ENCODE data around the gene BPIFB3. TPM values are rescaled to one million over a fixed set of nuclear protein-coding genes. Genes with fewer than 3 reads are reported as not detected.

BPIFB3 gene
- total RNA-seq, 2 experiments from 2014 or later = not detected

GRCh38 chr20:33062105-33062824, 8.6 kb downstream of the BPIFB3 start:
- no peak overlapping the region for H3K27ac Mint-ChIP-seq
- H3K9me3 Mint-ChIP-seq (ENCODE audit: insufficient read depth) = no peaks in the 10 kb centered on the region
- H3K27me3 Mint-ChIP-seq (ENCODE audit: low read depth) = no peaks in the 10 kb centered on the region
- DNase-seq (no peak), ATAC-seq (no peak)
- H3K36me3 Mint-ChIP-seq (ENCODE audit: low read depth) = no peaks in the 10 kb centered on the region
- H3K4me1 Mint-ChIP-seq (ENCODE audit: low read depth) = no peaks in the 10 kb centered on the region
- H3K4me3 Mint-ChIP-seq = no peak overlapping the region
- POLR2A ChIA-PET = no interaction called here
- CTCF ChIA-PET = no interaction called here

GRCh38 chr20:33062825-33063149, 9.1 kb downstream of the BPIFB3 start:
- CTCF ChIA-PET = no interaction called here
- H3K36me3 Mint-ChIP-seq (ENCODE audit: low read depth) = no peaks in the 10 kb centered on the region
- ATAC-seq = no peak
- H3K27ac Mint-ChIP-seq = no peak overlapping the region
- H3K27me3 Mint-ChIP-seq (ENCODE audit: low read depth) = no peaks in the 10 kb centered on the region
- H3K4me3 Mint-ChIP-seq = no peak overlapping the region
- no peaks in the 10 kb centered on the region for H3K9me3 Mint-ChIP-seq (ENCODE audit: insufficient read depth)
- DNase-seq = no peak
- H3K4me1 Mint-ChIP-seq (ENCODE audit: low read depth) = no peaks in the 10 kb centered on the region
- POLR2A ChIA-PET = no interaction called here

- H3K4me3 Mint-ChIP-seq = no peak overlapping the region
- ChIA-PET POLR2A (no interaction called here), CTCF (no interaction called here)
- H3K27ac Mint-ChIP-seq = no peak overlapping the region
- H3K36me3 Mint-ChIP-seq (ENCODE audit: low read depth) = no peaks in the 10 kb centered on the region
- no peak for DNase-seq
- no peaks in the 10 kb centered on the region for H3K4me1 Mint-ChIP-seq (ENCODE audit: low read depth)
- H3K27me3 Mint-ChIP-seq (ENCODE audit: low read depth) = no peaks in the 10 kb centered on the region
- ATAC-seq = no peak
- no peaks in the 10 kb centered on the region for H3K9me3 Mint-ChIP-seq (ENCODE audit: insufficient read depth)
Observed at GRCh38 chr20:33063271-33063670, 9.6 kb downstream of the BPIFB3 start.

DNA sequence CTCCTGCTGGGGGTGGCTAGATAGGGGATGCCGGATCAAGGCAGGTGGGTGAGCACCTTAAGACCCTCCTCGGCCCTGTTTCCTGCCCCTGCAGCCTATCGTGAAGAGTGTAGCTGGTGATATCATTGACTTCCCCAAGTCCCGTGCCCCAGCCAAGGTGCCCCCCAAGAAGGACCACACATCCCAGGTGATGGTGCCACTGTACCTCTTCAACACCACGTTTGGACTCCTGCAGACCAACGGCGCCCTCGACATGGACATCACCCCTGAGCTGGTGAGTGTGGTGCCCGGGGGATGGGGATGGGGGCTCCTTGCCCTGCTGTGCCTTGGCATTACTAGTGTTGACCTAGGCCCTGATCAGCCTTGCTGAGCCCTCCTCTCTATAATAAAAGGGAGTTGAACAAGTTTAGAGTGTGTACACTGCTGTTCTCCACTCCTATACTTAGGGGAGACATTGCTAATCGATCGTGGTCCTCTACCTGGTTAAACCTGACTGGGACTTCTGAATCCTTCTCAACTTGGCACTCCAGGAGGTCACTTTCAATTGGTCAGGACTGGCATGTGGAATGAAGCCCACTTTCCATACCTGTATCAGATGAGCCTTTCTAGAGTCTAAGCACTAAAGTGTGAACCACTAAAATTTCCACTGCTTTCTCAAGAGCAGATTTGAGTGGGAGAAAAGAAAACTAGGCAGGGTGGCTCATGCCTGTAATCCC, 11.0 kb downstream of the BPIFB3 start:
- no peak overlapping the region for H3K27ac Mint-ChIP-seq
- no peak overlapping the region for H3K4me3 Mint-ChIP-seq
- ATAC-seq (no peak), DNase-seq (no peak)
- CTCF ChIA-PET = interaction anchor here (1.5 kb wide), 1 partner anchor 30 kb away, joined by 3 read pairs; no protein-coding TSS in a partner anchor
- no peaks in the 10 kb centered on the region for H3K9me3 Mint-ChIP-seq (ENCODE audit: insufficient read depth)
- H3K36me3 Mint-ChIP-seq (ENCODE audit: low read depth) = no peaks in the 10 kb centered on the region
- H3K4me1 Mint-ChIP-seq (ENCODE audit: low read depth) = no peaks in the 10 kb centered on the region
- POLR2A ChIA-PET = no interaction called here
- H3K27me3 Mint-ChIP-seq (ENCODE audit: low read depth) = no peaks in the 10 kb centered on the region

- ChIA-PET CTCF (interaction anchor here (1.5 kb wide), 1 partner anchor 29 kb away, joined by 3 read pairs; no protein-coding TSS in a partner anchor), POLR2A (no interaction called here)
- no peak overlapping the region for H3K4me3 Mint-ChIP-seq
- no peaks in the 10 kb centered on the region for H3K4me1 Mint-ChIP-seq (ENCODE audit: low read depth)
- no peak for DNase-seq
- H3K27ac Mint-ChIP-seq = no peak overlapping the region
- ATAC-seq = no peak
- no peaks in the 10 kb centered on the region for H3K27me3 Mint-ChIP-seq (ENCODE audit: low read depth)
- H3K9me3 Mint-ChIP-seq (ENCODE audit: insufficient read depth) = no peaks in the 10 kb centered on the region
- no peaks in the 10 kb centered on the region for H3K36me3 Mint-ChIP-seq (ENCODE audit: low read depth)
Observed at GRCh38 chr20:33065785-33066184, 12.1 kb downstream of the BPIFB3 start.

GRCh38 chr20:33067806-33068205, 14.1 kb downstream of the BPIFB3 start:
- H3K9me3 Mint-ChIP-seq (ENCODE audit: insufficient read depth) = no peaks in the 10 kb centered on the region
- H3K4me3 Mint-ChIP-seq = no peak overlapping the region
- H3K36me3 Mint-ChIP-seq (ENCODE audit: low read depth) = no peaks in the 10 kb centered on the region
- H3K4me1 Mint-ChIP-seq (ENCODE audit: low read depth) = no peaks in the 10 kb centered on the region
- no peak for DNase-seq
- peak overlapping the region; percentile 60 for H3K27ac Mint-ChIP-seq
- ChIA-PET POLR2A (no interaction called here), CTCF (interaction anchor here (1.3 to 1.8 kb wide), 3 partner anchors 9 to 122 kb away, joined by 4 to 7 read pairs (median 5); no protein-coding TSS in a partner anchor)
- no peaks in the 10 kb centered on the region for H3K27me3 Mint-ChIP-seq (ENCODE audit: low read depth)
- ATAC-seq = no peak

DNA sequence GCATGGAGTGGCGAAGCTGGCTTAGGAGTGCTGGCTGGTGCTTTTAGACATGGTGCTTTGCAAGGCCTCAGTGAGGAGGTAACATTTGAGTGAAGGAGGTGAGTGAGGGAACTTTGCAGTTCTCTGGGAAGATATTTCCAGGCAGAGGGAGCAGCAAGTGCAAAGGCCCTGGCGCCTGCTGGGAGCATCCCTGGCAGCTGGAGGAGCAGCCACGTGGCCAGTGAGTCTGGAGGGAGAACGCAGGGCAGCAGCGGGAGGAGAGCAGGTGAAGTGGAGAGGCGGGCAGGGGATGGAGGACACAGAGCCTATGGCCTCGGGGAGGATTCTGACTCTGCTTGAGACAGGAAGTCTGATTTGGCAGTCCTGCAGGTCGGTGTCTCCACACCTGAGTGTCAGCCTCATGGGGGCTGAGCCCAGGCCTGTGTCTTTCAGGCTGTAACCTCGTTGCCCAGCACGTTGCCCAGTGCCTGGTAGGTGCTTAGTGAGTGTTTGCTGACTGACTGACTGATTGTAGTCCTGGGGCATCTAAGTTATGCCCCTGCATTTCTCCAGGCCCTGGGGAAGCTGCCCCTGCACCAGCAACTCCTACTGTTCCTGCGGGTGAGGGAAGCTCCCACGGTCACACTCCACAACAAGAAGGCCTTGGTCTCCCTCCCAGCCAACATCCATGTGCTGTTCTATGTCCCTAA, 14.7 kb downstream of the BPIFB3 start:
- Mint-ChIP-seq H3K4me3 (no peak overlapping the region), H3K27ac (peak overlapping the region; percentile 60), H3K9me3 (ENCODE audit: insufficient read depth) (no peaks in the 10 kb centered on the region), H3K36me3 (ENCODE audit: low read depth) (no peaks in the 10 kb centered on the region), H3K4me1 (ENCODE audit: low read depth) (no peaks in the 10 kb centered on the region), H3K27me3 (ENCODE audit: low read depth) (no peaks in the 10 kb centered on the region)
- CTCF ChIA-PET = interaction anchor here (1.8 kb wide), 1 partner anchor 12 kb away, joined by 7 read pairs; no protein-coding TSS in a partner anchor
- DNase-seq (no peak), ATAC-seq (no peak)
- POLR2A ChIA-PET = interaction anchor here (0.5 kb wide), 1 partner anchor 123 kb away, joined by 3 read pairs; no protein-coding TSS in a partner anchor

- POLR2A ChIA-PET = no interaction called here
- Mint-ChIP-seq H3K27me3 (ENCODE audit: low read depth) (no peaks in the 10 kb centered on the region), H3K27ac (no peak overlapping the region), H3K4me3 (no peak overlapping the region), H3K9me3 (ENCODE audit: insufficient read depth) (no peaks in the 10 kb centered on the region), H3K36me3 (ENCODE audit: low read depth) (no peaks in the 10 kb centered on the region), H3K4me1 (ENCODE audit: low read depth) (no peaks in the 10 kb centered on the region)
- DNase-seq (no peak), ATAC-seq (no peak)
- CTCF ChIA-PET = no interaction called here
Observed at GRCh38 chr20:33069673-33070072, 16.0 kb downstream of the BPIFB3 start.

GRCh38 chr20:33070111-33071053, 16.7 kb downstream of the BPIFB3 start:
- H3K27ac Mint-ChIP-seq = no peak overlapping the region
- no peaks in the 10 kb centered on the region for H3K4me1 Mint-ChIP-seq (ENCODE audit: low read depth)
- H3K9me3 Mint-ChIP-seq (ENCODE audit: insufficient read depth) = no peaks in the 10 kb centered on the region
- ATAC-seq (no peak), DNase-seq (no peak)
- POLR2A ChIA-PET = no interaction called here
- H3K36me3 Mint-ChIP-seq (ENCODE audit: low read depth) = no peaks in the 10 kb centered on the region
- H3K4me3 Mint-ChIP-seq = no peak overlapping the region
- CTCF ChIA-PET = no interaction called here
- H3K27me3 Mint-ChIP-seq (ENCODE audit: low read depth) = no peaks in the 10 kb centered on the region

DNA sequence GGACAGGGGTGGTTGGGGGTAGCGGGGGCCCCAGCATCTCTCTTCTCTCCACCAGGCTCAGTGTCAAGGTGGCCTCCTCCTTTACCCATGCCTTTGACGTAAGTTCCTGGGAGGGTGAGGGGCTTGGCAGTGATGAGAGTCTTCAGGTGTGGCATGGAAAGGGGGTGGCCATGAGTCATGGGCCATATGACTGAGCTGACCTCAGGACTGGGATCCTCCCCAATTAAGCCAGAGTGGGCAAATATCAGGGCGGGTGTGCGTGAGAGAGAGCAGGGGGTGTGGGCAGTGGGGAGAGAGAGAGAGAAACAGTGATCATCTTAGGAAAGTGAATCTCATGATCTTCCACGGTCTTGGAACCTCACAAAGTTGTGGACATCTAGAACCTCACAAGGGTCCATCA, 17.5 kb downstream of the BPIFB3 start:
- H3K27me3 Mint-ChIP-seq (ENCODE audit: low read depth) = no peaks in the 10 kb centered on the region
- H3K36me3 Mint-ChIP-seq (ENCODE audit: low read depth) = no peaks in the 10 kb centered on the region
- ChIA-PET POLR2A (no interaction called here), CTCF (interaction anchor here (1.2 kb wide), 1 partner anchor 126 kb away, joined by 4 read pairs; no protein-coding TSS in a partner anchor)
- no peaks in the 10 kb centered on the region for H3K4me1 Mint-ChIP-seq (ENCODE audit: low read depth)
- ATAC-seq = no peak
- no peak overlapping the region for H3K27ac Mint-ChIP-seq
- H3K9me3 Mint-ChIP-seq (ENCODE audit: insufficient read depth) = no peaks in the 10 kb centered on the region
- no peak overlapping the region for H3K4me3 Mint-ChIP-seq
- DNase-seq = no peak

DNA sequence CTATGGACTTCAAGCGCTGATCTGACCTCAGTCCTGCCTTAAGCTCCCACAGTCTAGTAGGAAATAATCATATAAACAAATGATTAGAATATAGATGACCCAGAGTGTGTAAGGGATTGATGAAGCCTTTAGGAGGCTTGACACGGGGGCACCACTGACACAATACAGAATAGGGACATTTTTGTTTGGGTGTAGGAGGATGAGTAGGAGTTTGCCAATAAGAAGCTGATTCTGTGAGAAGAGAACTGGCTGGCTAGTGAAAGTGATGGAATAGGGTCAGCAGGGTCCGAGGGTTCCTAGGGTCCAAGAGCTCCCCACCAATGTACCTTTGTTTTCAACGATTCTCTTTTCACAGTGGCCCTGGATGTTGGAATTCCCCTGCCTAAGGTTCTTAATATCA, 18.7 kb downstream of the BPIFB3 start:
- Mint-ChIP-seq H3K4me1 (ENCODE audit: low read depth) (no peaks in the 10 kb centered on the region), H3K27me3 (ENCODE audit: low read depth) (no peaks in the 10 kb centered on the region), H3K4me3 (no peak overlapping the region), H3K36me3 (ENCODE audit: low read depth) (no peaks in the 10 kb centered on the region), H3K9me3 (ENCODE audit: insufficient read depth) (no peaks in the 10 kb centered on the region), H3K27ac (no peak overlapping the region)
- ATAC-seq (no peak), DNase-seq (no peak)
- POLR2A ChIA-PET = no interaction called here
- CTCF ChIA-PET = interaction anchor here (1.2 kb wide), 1 partner anchor 127 kb away, joined by 4 read pairs; no protein-coding TSS in a partner anchor

All from activated CD8-positive, alpha-beta T cell treated with anti-CD3 and anti-CD28 coated beads, Interleukin-2, amount 10 ng/mL, durations not matched to agents 7 days and 5 days (primary cell).